Heart right ventricle (tissue), 16 donors: ENCODE measurements around the gene SMAP1. TPM values are rescaled to one million over a fixed set of nuclear protein-coding genes. Genes with fewer than 3 reads are reported as not detected.

Experiments used
- ATAC-seq, 8 donors: fragments of 200-7000 bp; cut with Tn5 transposase; one replicate each; pipeline ENCODE4 v1.9.1; 2020; ENCODE audit warnings: mild to moderate bottlenecking in 8 of 8, moderate library complexity in 8 of 8, moderate number of reproducible peaks in 1 of 8
- DNase-seq, 2 donors: peaks; one replicate each; pipeline ENCODE4 v3.0.0-alpha.2; 2020
- H3K27ac ChIP-seq, 10 donors: fragments of 200-600 bp; sonication (generic) in 2 of 10; one replicate each; pipeline versions ENCODE4 v1.5.0 to v1.8.0; 2020 to 2022; ENCODE audit warnings: mild to moderate bottlenecking in 3 of 10
- H3K27me3 ChIP-seq, 7 donors: fragments of 200-600 bp; one replicate each; pipeline ENCODE4 v1.8.0; 2021 to 2022; ENCODE audit warnings: mild to moderate bottlenecking in 2 of 7
- H3K36me3 ChIP-seq, 9 donors: fragments of 200-600 bp; sonication (generic) in 1 of 9; one replicate each; pipeline versions ENCODE4 v1.5.0 to v1.8.0; 2020 to 2022; ENCODE audit warnings: mild to moderate bottlenecking in 2 of 9
- H3K4me1 ChIP-seq, 9 donors: fragments of 200-600 bp; sonication (generic) in 1 of 9; one replicate each; pipeline versions ENCODE4 v1.5.0 to v1.8.0; 2020 to 2022; ENCODE audit warnings: mild to moderate bottlenecking in 4 of 9
- H3K4me3 ChIP-seq, 10 donors: fragments of 200-600 bp; sonication (generic) in 2 of 10; one replicate each; pipeline versions ENCODE4 v1.5.0 to v1.8.0; 2020 to 2022; ENCODE audit warnings: mild to moderate bottlenecking in 7 of 10, moderate library complexity in 2 of 10
- H3K9me3 ChIP-seq, 11 donors: fragments of 200-600 bp in 10 of 11; sonication (generic) in 2 of 11; one replicate each; pipeline versions ENCODE4 v1.5.0 to v1.8.0; 2013 to 2022; ENCODE audit warnings: mild to moderate bottlenecking in 2 of 11, control low read depth in 1 of 11, moderate library complexity in 1 of 11
- CTCF ChIP-seq, 9 donors: fragments of 200-600 bp; sonication (generic) in 2 of 9; IDR thresholded peaks; one replicate each; pipeline versions ENCODE4 v1.5.0 to v1.8.0; 2021 to 2022; ENCODE audit warnings: antibody characterized with exemption in 9 of 9, mild to moderate bottlenecking in 5 of 9, moderate library complexity in 1 of 9
- WGBS, 2 donors: extraction: QIAGEN DNeasy Blood & Tissue Kit; methylation state at CpG; one replicate each; pipeline ENCODE4 v1.1.7; 2013; ENCODE audit warnings: inconsistent platforms in 1 of 2; 5-methylcytosine and 5-hydroxymethylcytosine counted together
- intact Hi-C, 10 donors: fragments of 100-400 bp; cut with DNase I; formaldehyde crosslinking; loops; one replicate each; pipeline versions ENCODE4 v1.11.1 to v1.14.2; 2022
- polyA plus RNA-seq, 2 donors: library from polyadenylated mRNA; stranded (reverse); fragments of 200-250 nt; gene quantifications; one replicate each; pipeline ENCODE4 v1.2.3, GENCODE V29; 2013
- total RNA-seq, 10 donors: library from RNA; stranded (reverse); fragmentation: NEBNext Ultra II Directional in 3 of 10; extraction: Animal tissue kit (Norgen Biotek cat#: 25700) in 3 of 10; gene quantifications; one replicate each; pipeline versions ENCODE4 v1.2.1 to v1.2.4, GENCODE V29; 2021 to 2023
- donor health status: Arrhythmogenic right ventricular cardiomyopathy.
- donor health status: ischemic (EF 13 %, LVEDD 7.1; RV severe dilation, severe dysfunction).
- donor health status: healthy with polysubstance abuse.
- donor health status: DM: no; HTN: yes; CAD: no.
- donor health status: DM: no; HTN: no; CAD: no.
- donor health status: ischemic (EF 25% LVEDD 6.9; RV normal size, moderate dysfunction).
- donor health status: ischemic (EF 25% LVEDD 5.7; RV mildly dilated, moderate dysfunction).
- donor health status: healthy.
- donor health status: DM: yes; HTN: yes; CAD: no.
- donor health status: Ischemic cardiomyopathy.
- donor health status: ischemic (EF 35%, LVEDD 5.7; RV mildly dilated, moderate dysfunction).
- donor health status: nonischemic (EF 11% LVEDD 7.7; RV severe dilation, severe dysfunction).
- donor health status: DM: yes; HTN: yes; CAD: no.
- donor health status: PGD.
- donor health status: ischemic (EF 29% LVEDD 5.4; RV normal size, mild dysfunction).
- donor health status: nonischemic (EF 23%, LVEDD 6.1; RV moderate dilation, normal function).

SMAP1 gene
- total and polyA plus RNA-seq, 12 donors = 12.8 to 36.3 (median 30.3) TPM

- Histone ChIP-seq H3K36me3 (no peaks in the 10 kb centered on the region), H3K4me3 (no peak overlapping the region), H3K27me3 (no peaks in the 10 kb centered on the region), H3K4me1 (peaks cover 0 to 16% (median 6%) of the 10 kb centered on the region in 9 donors), H3K27ac (no peak overlapping the region), H3K9me3 (no peaks in the 10 kb centered on the region)
- intact Hi-C loops = no loop called here
- DNase-seq (no peak), ATAC-seq (no peak)
- TF ChIP-seq CTCF (IDR thresholded peaks at IDR 0.05) = no peak
- WGBS, 2 donors = 70 to 76% methylated on average over 2 of the region's 2 CpGs
Measured at GRCh38 chr6:70724524-70724923, 56.8 kb downstream of the SMAP1 start.

GRCh38 chr6:70725817-70726415 lies 58.2 kb downstream of the SMAP1 start:
- H3K27ac ChIP-seq = no peak overlapping the region
- no peak overlapping the region for H3K4me3 ChIP-seq
- no peaks in the 10 kb centered on the region for H3K36me3 ChIP-seq
- H3K4me1 ChIP-seq = peaks cover 0 to 29% (median 12%) of the 10 kb centered on the region in 9 donors
- intact Hi-C loops = no loop called here
- no peak for TF ChIP-seq CTCF (IDR thresholded peaks at IDR 0.05)
- H3K27me3 ChIP-seq = no peaks in the 10 kb centered on the region
- no peak for ATAC-seq
- 77 to 82% methylated on average over 3 of the region's 3 CpGs for WGBS, 2 donors
- H3K9me3 ChIP-seq = no peaks in the 10 kb centered on the region
- DNase-seq = no peak

- no peak for DNase-seq
- H3K36me3 ChIP-seq = peaks cover 0 to 27% (median 8%) of the 10 kb centered on the region in 9 donors
- H3K9me3 ChIP-seq = no peaks in the 10 kb centered on the region
- intact Hi-C loops = no loop called here
- ATAC-seq = no peak
- TF ChIP-seq CTCF (IDR thresholded peaks at IDR 0.05) = no peak
- H3K27ac ChIP-seq = no peak overlapping the region
- no peaks in the 10 kb centered on the region for H3K27me3 ChIP-seq
- peaks cover 0 to 29% (median 10%) of the 10 kb centered on the region in 9 donors for H3K4me1 ChIP-seq
- 95 to 97% methylated on average over 10 of the region's 10 CpGs for WGBS, 2 donors
- H3K4me3 ChIP-seq = no peak overlapping the region
Measured at GRCh38 chr6:70734381-70734780, 66.7 kb downstream of the SMAP1 start.

GRCh38 chr6:70734979-70735378 lies 67.3 kb downstream of the SMAP1 start:
- no peak for DNase-seq
- no peak overlapping the region for H3K4me3 ChIP-seq
- no peak for ATAC-seq
- WGBS, 2 donors = 65 to 79% methylated on average over 1 of the region's 1 CpG
- H3K9me3 ChIP-seq = no peaks in the 10 kb centered on the region
- H3K4me1 ChIP-seq = peaks cover 0 to 24% (median 10%) of the 10 kb centered on the region in 9 donors
- no peaks in the 10 kb centered on the region for H3K27me3 ChIP-seq
- H3K36me3 ChIP-seq = peaks cover 0 to 27% (median 8%) of the 10 kb centered on the region in 9 donors
- H3K27ac ChIP-seq = no peak overlapping the region
- TF ChIP-seq CTCF (IDR thresholded peaks at IDR 0.05) = no peak
- intact Hi-C loops = no loop called here
